Thoracic aorta (tissue), 2 donors: ENCODE measurements around the gene GK. TPM values are rescaled to one million over a fixed set of nuclear protein-coding genes. Genes with fewer than 3 reads are reported as not detected.
"Not testable (repeated sequence)": the region's sequence is repeated elsewhere in the genome, so short reads cannot be mapped to it uniquely, and the experiment has no call there.

Experiments used
- ATAC-seq: fragments of 150-250 bp; one replicate; pipeline ENCODE4 v1.8.0; 2017; ENCODE audit warnings: low read depth; ENCODE audit not compliant: insufficient number of reproducible peaks, low FRiP score
- DNase-seq: peaks from one replicate; pipeline ENCODE4 v3.0.0-alpha.2; 2020; ENCODE audit warnings: low spot score
- H3K27ac ChIP-seq, 2 donors: fragments of 200-600 bp; sonication (generic); 1 replicate in 1 of 2; 2 replicates in 1 of 2; pipeline ENCODE4 v1.5.1; 2016; ENCODE audit warnings: mild to moderate bottlenecking in 2 of 2, moderate library complexity in 2 of 2
- H3K27me3 ChIP-seq: fragments of 200-600 bp; sonication (generic); replicated peaks from 2 replicates; pipeline ENCODE4 v1.6.0; 2016; ENCODE audit warnings: mild to moderate bottlenecking; ENCODE audit not compliant: insufficient read depth
- H3K36me3 ChIP-seq: fragments of 200-600 bp; sonication (generic); one replicate; pipeline ENCODE4 v1.5.1; 2016
- H3K4me1 ChIP-seq, 2 donors: fragments of 200-600 bp; sonication (generic); 1 replicate in 1 of 2; 2 replicates in 1 of 2; pipeline versions ENCODE4 v1.5.1 to v1.6.0; 2016; ENCODE audit warnings: low read depth in 2 of 2, mild to moderate bottlenecking in 1 of 2; ENCODE audit not compliant: control insufficient read depth in 1 of 2
- H3K4me3 ChIP-seq: fragments of 200-600 bp; sonication (generic); 2 replicates; pipeline ENCODE4 v1.5.1; 2016; ENCODE audit warnings: mild to moderate bottlenecking
- H3K9me3 ChIP-seq: fragments of 200-600 bp; sonication (generic); 2 replicates; pipeline ENCODE4 v1.5.1; 2016
- total RNA-seq, 2 donors: library from RNA; depleted of rRNA; stranded (reverse); fragments of >200 nt; gene quantifications; one replicate each; pipeline versions ENCODE4 v1.1.0 to v1.2.3, GENCODE V29; 2016
- TF ChIP-seq, protein P1 (sequence below): fragments of 200-600 bp; sonication (generic); IDR thresholded peaks from one replicate; pipeline ENCODE4 v1.5.1; 2019; ENCODE audit warnings: antibody characterized with exemption

Gene GK
- total RNA-seq, 2 donors from 2014 or later: 12.9 to 15.2 TPM

DNA sequence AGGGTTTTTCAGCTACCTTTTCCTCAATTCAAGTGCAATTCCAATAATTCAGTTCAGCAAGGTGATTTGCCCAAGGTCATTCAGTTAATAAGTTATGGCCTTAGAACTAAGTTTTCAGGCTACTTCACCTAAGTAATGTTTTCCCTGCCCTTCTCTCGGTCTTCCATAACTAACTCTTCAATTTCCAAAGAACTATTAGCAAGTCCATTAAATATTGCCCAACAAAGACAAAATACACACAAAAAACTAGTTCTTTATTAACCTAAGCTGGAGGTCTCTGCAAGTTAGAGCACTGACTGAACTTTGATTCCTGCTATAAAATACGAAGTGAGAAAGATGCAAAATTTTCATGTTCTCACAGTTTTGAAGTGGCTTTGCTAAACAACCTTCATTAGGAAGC lies 26.8 kb upstream of the GK start:
- ATAC-seq (no peak), DNase-seq (no peak)

DNA sequence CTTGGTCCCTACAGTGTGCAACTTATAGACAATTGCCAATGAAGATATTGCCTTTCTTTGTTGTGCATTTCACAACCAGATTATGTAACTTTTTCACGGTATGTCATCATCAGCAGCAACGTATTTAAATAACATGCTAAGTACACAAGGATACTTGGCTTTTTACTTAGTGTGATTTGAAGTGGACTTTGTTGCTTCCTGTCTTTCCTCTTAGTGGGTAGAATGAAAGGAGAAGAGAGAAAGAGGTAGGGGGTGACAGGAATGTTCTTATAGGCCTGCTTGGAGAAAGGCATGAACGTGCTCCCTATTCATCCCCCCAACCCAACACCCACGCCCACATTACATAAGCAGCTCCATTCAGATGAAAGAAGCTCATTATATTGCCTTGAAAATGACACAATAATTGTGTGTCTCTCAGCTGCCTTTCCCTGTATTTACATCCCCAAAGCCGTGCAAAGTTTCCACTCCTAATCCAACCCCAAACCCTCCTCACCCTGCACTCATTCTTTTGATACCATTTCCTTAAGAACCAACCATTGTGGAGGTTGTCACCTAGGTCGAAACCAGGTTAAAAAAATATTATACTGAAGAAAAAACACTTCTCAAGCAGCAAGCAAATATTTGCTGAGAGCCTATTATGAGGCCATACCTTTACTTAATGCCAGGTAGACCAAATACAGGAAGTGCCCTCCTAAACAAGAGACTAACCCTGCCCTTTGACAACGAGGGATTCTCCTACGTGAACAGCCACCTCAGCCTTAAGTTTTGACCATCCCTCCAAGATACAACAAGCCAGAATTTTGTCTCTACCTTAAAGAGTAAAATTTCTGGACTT lies 25.2 kb upstream of the GK start:
- ATAC-seq (no peak), DNase-seq (no peak)
- Histone ChIP-seq H3K27me3 (no peaks in the 10 kb centered on the region), H3K27ac (no peak overlapping the region), H3K4me3 (no peak overlapping the region), H3K4me1 (no peaks in the 10 kb centered on the region), H3K36me3 (no peaks in the 10 kb centered on the region), H3K9me3 (no peaks in the 10 kb centered on the region)
- TF ChIP-seq, protein P1, sequence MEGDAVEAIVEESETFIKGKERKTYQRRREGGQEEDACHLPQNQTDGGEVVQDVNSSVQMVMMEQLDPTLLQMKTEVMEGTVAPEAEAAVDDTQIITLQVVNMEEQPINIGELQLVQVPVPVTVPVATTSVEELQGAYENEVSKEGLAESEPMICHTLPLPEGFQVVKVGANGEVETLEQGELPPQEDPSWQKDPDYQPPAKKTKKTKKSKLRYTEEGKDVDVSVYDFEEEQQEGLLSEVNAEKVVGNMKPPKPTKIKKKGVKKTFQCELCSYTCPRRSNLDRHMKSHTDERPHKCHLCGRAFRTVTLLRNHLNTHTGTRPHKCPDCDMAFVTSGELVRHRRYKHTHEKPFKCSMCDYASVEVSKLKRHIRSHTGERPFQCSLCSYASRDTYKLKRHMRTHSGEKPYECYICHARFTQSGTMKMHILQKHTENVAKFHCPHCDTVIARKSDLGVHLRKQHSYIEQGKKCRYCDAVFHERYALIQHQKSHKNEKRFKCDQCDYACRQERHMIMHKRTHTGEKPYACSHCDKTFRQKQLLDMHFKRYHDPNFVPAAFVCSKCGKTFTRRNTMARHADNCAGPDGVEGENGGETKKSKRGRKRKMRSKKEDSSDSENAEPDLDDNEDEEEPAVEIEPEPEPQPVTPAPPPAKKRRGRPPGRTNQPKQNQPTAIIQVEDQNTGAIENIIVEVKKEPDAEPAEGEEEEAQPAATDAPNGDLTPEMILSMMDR: no peak

More for the DNA sequence above, 26.8 kb upstream of the GK start:
- H3K4me3 ChIP-seq: no peak overlapping the region
- TF ChIP-seq, protein P1: no peak
- no peaks in the 10 kb centered on the region for H3K36me3 ChIP-seq
- no peaks in the 10 kb centered on the region for H3K4me1 ChIP-seq
- no peaks in the 10 kb centered on the region for H3K9me3 ChIP-seq
- H3K27ac ChIP-seq: no peak overlapping the region
- no peaks in the 10 kb centered on the region for H3K27me3 ChIP-seq

DNA sequence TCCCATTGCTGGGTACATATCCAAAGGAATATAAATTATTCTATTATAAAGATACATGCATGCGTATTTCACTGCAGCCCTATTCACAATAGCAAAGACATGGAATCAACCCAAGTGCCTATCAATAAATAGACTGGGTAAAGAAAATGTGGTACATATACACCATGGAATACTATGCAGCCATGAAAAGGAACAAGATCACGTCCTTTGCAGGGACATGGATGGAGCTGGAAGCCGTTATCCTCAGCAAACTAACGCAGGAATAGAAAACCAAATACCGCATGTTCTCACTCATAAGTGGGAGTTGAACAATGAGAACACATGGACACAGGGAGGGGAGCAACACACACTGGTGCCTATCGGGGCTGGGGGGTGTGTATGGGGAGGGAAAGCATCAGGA lies 19.2 kb upstream of the GK start:
- DNase-seq, H3K27me3 ChIP-seq, H3K27ac ChIP-seq, H3K4me1 ChIP-seq, ATAC-seq, H3K36me3 ChIP-seq, H3K9me3 ChIP-seq, H3K4me3 ChIP-seq: not testable (repeated sequence)

DNA sequence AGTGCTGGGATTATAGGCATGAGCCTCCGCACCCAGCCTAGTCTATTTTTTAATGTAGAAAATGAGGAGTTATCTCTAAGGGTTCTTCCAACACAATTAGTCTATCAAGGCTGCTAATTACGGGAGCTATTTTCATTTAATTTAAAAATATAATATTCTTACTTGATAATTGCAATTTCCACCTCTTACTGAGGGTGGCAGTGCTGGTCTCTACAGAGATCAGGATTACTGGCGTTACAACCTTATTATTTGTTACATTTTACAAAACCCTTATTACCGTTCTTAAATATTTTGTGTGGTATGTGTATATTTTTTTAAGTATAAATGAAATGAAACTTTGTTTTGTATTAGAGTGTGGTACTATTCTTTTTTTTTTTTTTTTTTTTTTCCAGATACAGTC lies 17.6 kb upstream of the GK start:
- no peaks in the 10 kb centered on the region for H3K9me3 ChIP-seq
- H3K36me3 ChIP-seq: no peaks in the 10 kb centered on the region
- DNase-seq (no peak), ATAC-seq (no peak)
- H3K27me3 ChIP-seq: no peaks in the 10 kb centered on the region
- no peak overlapping the region for H3K4me3 ChIP-seq
- H3K27ac ChIP-seq: no peak overlapping the region
- TF ChIP-seq, protein P1: no peak
- H3K4me1 ChIP-seq: no peaks in the 10 kb centered on the region

DNA sequence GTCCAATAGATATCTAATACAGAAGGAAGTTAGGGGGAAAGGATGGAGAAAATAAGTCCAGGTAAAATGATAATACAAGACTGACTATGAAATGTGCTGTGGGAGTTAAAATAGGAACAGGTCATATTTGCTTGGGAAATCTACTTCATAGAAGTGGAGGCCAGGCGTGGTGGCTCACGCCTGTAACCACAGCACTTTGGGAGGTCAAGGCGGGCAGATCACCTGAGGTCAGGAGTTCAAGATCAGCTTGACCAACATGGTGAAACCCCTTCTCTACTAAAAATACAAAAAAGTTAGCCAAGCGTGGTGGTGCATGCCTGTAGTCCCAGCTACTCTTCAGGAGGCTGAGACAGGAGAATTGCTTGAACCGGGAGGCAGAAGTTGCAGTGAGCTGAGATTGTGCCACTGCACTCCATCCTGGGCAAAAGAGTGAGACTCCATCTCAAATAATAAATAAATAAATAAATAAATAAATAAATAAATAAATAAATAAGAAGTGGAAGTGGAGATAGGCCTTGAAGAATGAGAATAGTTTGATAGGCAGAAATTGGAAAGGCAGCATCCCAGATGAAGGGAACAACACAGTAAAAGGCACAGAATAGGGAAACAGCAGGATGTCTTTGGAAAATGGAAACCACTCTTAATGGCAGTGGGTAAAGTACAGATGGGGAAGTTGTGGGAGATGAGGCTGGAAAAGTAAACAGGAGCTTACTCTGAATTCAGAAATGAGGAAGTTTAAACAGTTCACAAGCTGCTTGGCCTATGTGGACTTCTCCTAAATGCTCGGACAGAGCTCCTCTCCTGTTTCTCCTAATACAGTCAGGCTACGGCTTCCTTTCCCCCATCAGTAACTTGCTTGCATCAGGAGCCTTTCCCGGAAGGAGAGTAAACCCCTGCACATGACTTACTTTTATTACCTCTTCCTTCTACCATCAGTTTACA lies 15.1 kb upstream of the GK start:
- Histone ChIP-seq H3K4me3 (no peak overlapping the region), H3K36me3 (no peaks in the 10 kb centered on the region), H3K27ac (no peak overlapping the region), H3K9me3 (no peaks in the 10 kb centered on the region), H3K4me1 (no peaks in the 10 kb centered on the region), H3K27me3 (no peaks in the 10 kb centered on the region)
- TF ChIP-seq, protein P1: no peak
- ATAC-seq (no peak), DNase-seq (no peak)

DNA sequence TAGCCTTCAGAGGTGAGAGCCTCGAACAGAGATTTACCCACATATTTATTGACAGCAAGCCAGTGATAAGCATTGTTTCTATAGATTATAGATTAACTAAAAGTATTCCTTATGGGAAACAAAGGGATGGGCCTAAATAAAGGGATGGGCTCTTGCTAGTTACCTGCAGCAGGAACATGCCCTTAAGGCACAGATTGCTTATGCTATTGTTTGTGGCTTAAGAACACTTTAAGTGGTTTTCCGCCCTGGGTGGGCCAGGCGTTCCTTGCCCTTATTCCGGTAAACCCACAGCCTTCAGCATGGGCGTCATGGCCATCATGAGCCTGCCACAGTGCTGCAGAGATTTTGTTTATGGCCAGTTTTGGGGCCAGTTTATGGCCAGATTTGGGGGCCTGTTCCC lies 13.5 kb upstream of the GK start:
- H3K36me3 ChIP-seq, ATAC-seq, DNase-seq, H3K4me3 ChIP-seq, H3K27me3 ChIP-seq, H3K27ac ChIP-seq, H3K4me1 ChIP-seq, H3K9me3 ChIP-seq: not testable (repeated sequence)
